K562 (cell line): ENCODE data around the gene RUNDC3A. TPM values are rescaled to one million over a fixed set of nuclear protein-coding genes. Genes with fewer than 3 reads are reported as not detected.
A peak's percentile ranks its signal among the peaks of the same experiment; 100 is the strongest.

Experiments
- BRD4 ChIP-seq: fragments of 200-600 bp; sonication (generic); IDR thresholded peaks from 2 replicates; pipeline ENCODE4 v1.6.1; 2017; ENCODE audit warnings: inconsistent platforms
- CBFA2T3 ChIP-seq: fragments of 450-650 bp; IDR thresholded peaks from 2 replicates; pipeline ENCODE4 v1.6.1; 2017
- E2F3 ChIP-seq: fragments of 250-450 bp; sonication (Bioruptor Pico); IDR thresholded peaks from 2 replicates; pipeline ENCODE4 v1.4.0; 2020; ENCODE audit warnings: mild to moderate bottlenecking
- ERF ChIP-seq: fragments of 450-650 bp; formaldehyde crosslinking; IDR thresholded peaks from 2 replicates; pipeline ENCODE4 v1.4.0; 2020; ENCODE audit warnings: mild to moderate bottlenecking, mixed read lengths
- GMEB1 ChIP-seq: fragments of 250-450 bp; sonication (Bioruptor Pico); IDR thresholded peaks from 2 replicates; pipeline ENCODE4 v1.4.0; 2020; ENCODE audit warnings: mild to moderate bottlenecking
- KDM1A ChIP-seq, 2 experiments: fragments of 450-650 bp; IDR thresholded peaks; 2 replicates each; pipeline ENCODE4 v1.6.1; 2016; ENCODE audit warnings: mild to moderate bottlenecking in 2 of 2
- NONO ChIP-seq, 2 experiments: fragments of 200-400 bp in 1 of 2; fragments of 450-650 bp in 1 of 2; formaldehyde crosslinking in 1 of 2; IDR thresholded peaks; 2 replicates each; pipeline ENCODE4 v1.6.1; 2017; ENCODE audit warnings: low read depth in 2 of 2, mild to moderate bottlenecking in 2 of 2, moderate library complexity in 2 of 2, low read length in 1 of 2
- OTX1 ChIP-seq: fragments of 450-650 bp; formaldehyde crosslinking; IDR thresholded peaks from 2 replicates; pipeline ENCODE4 v1.4.0; 2022; ENCODE audit warnings: mild to moderate bottlenecking
- PATZ1 ChIP-seq: fragments of 250-450 bp; sonication (Bioruptor Pico); IDR thresholded peaks from 2 replicates; pipeline ENCODE4 v1.5.0; 2020; ENCODE audit warnings: mild to moderate bottlenecking, borderline replicate concordance
- SAFB ChIP-seq: fragments of 200-400 bp; formaldehyde crosslinking; IDR thresholded peaks from 2 replicates; pipeline ENCODE4 v1.6.1; 2017; ENCODE audit warnings: low read depth, low read length, borderline replicate concordance
- SRF ChIP-seq, 2 experiments: fragments of 250-450, 450-650 bp in 1 of 2; sonication (Bioruptor Pico) in 1 of 2; sonication (generic) in 1 of 2; formaldehyde crosslinking; IDR thresholded peaks; 2 replicates each; pipeline versions ENCODE4 v1.5.0 to v1.5.1; 2020 to 2022; ENCODE audit warnings: mild to moderate bottlenecking in 1 of 2, missing genetic modification reagents in 1 of 2
- SRSF1 ChIP-seq: fragments of 200-400 bp; formaldehyde crosslinking; IDR thresholded peaks from 2 replicates; pipeline ENCODE4 v1.6.1; 2017; ENCODE audit warnings: mild to moderate bottlenecking, low read depth, low read length, moderate library complexity
- TCF7L2 ChIP-seq: fragments of 150-350 bp; IDR thresholded peaks from 2 replicates; pipeline ENCODE4 v1.6.1; 2016; ENCODE audit warnings: low read depth, mild to moderate bottlenecking, low read length, moderate library complexity
- UBTF ChIP-seq, 2 experiments: IDR thresholded peaks; 2 replicates each; pipeline ENCODE4 v1.6.1; 2012; ENCODE audit warnings: improper control_type of control experiment in 2 of 2, low read depth in 2 of 2, low read length in 2 of 2, borderline replicate concordance in 1 of 2
- ZBED1 ChIP-seq: IDR thresholded peaks from 2 replicates; pipeline ENCODE4 v1.6.1; 2014
- ZNF239 ChIP-seq: fragments of 250-450 bp; sonication (Bioruptor Pico); IDR thresholded peaks from 2 replicates; pipeline ENCODE4 v1.4.0; 2020; ENCODE audit warnings: mild to moderate bottlenecking
- ZNF436 ChIP-seq: fragments of 250-450, 450-650 bp; sonication (Bioruptor Pico); formaldehyde crosslinking; IDR thresholded peaks from 2 replicates; pipeline ENCODE4 v1.7.0; 2020; ENCODE audit warnings: mild to moderate bottlenecking
- ZNF561 ChIP-seq: fragments of 450-650 bp; formaldehyde crosslinking; conservative IDR thresholded peaks from 2 replicates; pipeline ENCODE4 v1.4.0; 2020; ENCODE audit warnings: mild to moderate bottlenecking, moderate library complexity
- polyA plus RNA-seq, 8 experiments: library from polyadenylated mRNA; depleted of rRNA in 4 of 8; stranded (reverse) in 5 of 8; unstranded in 3 of 8; fragments of >200 nt; fragmentation: Nextera tagmentation in 2 of 8; fragmentation: Illumina TruSeq in 1 of 8; extraction: Ambion mirVana in 2 of 8; extraction: Trizol in 1 of 8; gene quantifications; 2 replicates each; pipeline versions ENCODE4 v1.2.1 to v1.2.3, GENCODE V29; 2011 to 2014; ENCODE audit warnings: inconsistent platforms in 1 of 8, missing spikeins in 1 of 8
- total RNA-seq, 7 experiments: library from RNA; depleted of rRNA in 6 of 7; stranded (reverse); fragments of >200 nt in 6 of 7; fragmentation: Illumina TruSeq in 2 of 7; extraction: Trizol in 2 of 7; gene quantifications; 2 replicates each; pipeline versions ENCODE4 v1.2.1 to v1.2.3, GENCODE V29; 2011 to 2021; ENCODE audit warnings: low replicate concordance in 1 of 7

RUNDC3A gene
- total and polyA plus RNA-seq, 9 of the 15 experiments (the other 6 are each of a cell fraction or from before 2014, with no cell fraction given) = not detected

GRCh38 chr17:44324571-44325275 lies 16.3 kb downstream of the RUNDC3A start, which contains the start of gene SLC25A39 (continued):
- TF ChIP-seq OTX1 (0 out of 2 replicates have a peak, but pooled peaks have one; percentile 10), KDM1A (IDR thresholded peaks at IDR 0.05) (peak; percentile 65 to 80), ZBED1 (0 out of 2 replicates have a peak, but pooled peaks have one; percentile 32), SAFB (peak; percentile 75; the same call in 1 of the 2 replicates), ZNF239 (CRISPR knock-in tag) (peak; percentile 58), BRD4 (no peak), UBTF (IDR thresholded peaks at IDR 0.05; ENCODE audit: borderline replicate concordance in 1 of 2, low read depth in 2 of 2, low read length in 2 of 2) (0 out of 4 replicates have a peak, but pooled peaks of 1 of the 2 experiments have one; percentile 13), CBFA2T3 (0 out of 2 replicates have a peak, but pooled peaks have one; percentile 4), SRF (CRISPR knock-in tag; IDR thresholded peaks at IDR 0.05) (0 out of 4 replicates have a peak, but pooled peaks of 1 of the 2 experiments have one; percentile 14), GMEB1 (peak; percentile 41), PATZ1 (CRISPR knock-in tag) (no peak), SRSF1 (0 out of 2 replicates have a peak, but pooled peaks have one; percentile 7), ERF (peak; percentile 81; the same call in 1 of the 2 replicates), NONO (IDR thresholded peaks at IDR 0.05; ENCODE audit: low read depth in 2 of 2, low read length in 1 of 2) (peak in 1 of 2 experiments; percentile 90; a peak in 3 of 4 replicates), TCF7L2 (no peak), ZNF561 (no peak), E2F3 (peak; percentile 80), ZNF436 (CRISPR knock-in tag) (no peak)
